ENCODE results near the gene EGFL6.

GRCh38 chrX:13676885-13677284, 107.5 kb downstream of the EGFL6 start:
- TF ChIP-seq CTCF (IDR thresholded peaks at IDR 0.05; ENCODE audit: low read depth, low read length) (no peak), EZH2phosphoT487 (IDR thresholded peaks at IDR 0.05; ENCODE audit: low read depth) (no peak)
